ENCODE results near the gene BTNL3. TPM values are rescaled to one million over a fixed set of nuclear protein-coding genes. Genes with fewer than 3 reads are reported as not detected.

Gene BTNL3
- total RNA-seq, 4 donors from 2014 or later, result 0.17 TPM; not detected in 3

DNA sequence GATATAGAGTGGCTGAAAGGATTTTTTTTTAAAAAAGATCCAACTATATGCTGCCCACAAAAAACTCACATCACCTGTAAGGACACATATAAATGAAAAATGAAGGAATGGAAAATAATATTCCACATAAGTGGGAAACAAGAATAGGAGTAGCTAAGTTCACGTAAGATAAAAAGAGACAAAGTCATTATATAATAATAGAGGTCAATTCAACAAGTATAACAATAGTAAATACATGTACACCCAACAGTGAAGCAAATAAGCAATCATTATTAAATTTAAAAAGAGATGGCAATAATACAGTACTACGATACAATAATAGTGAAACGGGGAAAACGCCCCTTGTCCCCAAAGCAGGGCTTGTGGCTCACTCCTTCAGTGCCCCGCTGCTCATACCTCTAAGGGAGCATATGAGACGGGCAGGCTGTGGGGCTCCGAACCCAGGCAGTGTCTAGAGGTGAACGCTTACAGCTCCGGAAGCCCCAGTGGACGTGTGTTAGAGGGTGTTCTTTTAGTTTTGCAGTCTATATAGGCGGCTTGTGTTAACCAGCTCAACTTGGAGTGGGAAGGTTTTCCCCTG lies 38.9 kb downstream of the BTNL3 start:
- Histone ChIP-seq H3K27me3 (peaks cover 0 to 3% (median 0%) of the 10 kb centered on the region in 3 donors), H3K36me3 (no peaks in the 10 kb centered on the region), H3K4me1 (no peaks in the 10 kb centered on the region), H3K27ac (no peak overlapping the region), H3K4me3 (no peak overlapping the region), H3K9me3 (peaks cover 0 to 6% (median 0%) of the 10 kb centered on the region in 3 donors)
- no peak for DNase-seq
- TF ChIP-seq, protein P1, sequence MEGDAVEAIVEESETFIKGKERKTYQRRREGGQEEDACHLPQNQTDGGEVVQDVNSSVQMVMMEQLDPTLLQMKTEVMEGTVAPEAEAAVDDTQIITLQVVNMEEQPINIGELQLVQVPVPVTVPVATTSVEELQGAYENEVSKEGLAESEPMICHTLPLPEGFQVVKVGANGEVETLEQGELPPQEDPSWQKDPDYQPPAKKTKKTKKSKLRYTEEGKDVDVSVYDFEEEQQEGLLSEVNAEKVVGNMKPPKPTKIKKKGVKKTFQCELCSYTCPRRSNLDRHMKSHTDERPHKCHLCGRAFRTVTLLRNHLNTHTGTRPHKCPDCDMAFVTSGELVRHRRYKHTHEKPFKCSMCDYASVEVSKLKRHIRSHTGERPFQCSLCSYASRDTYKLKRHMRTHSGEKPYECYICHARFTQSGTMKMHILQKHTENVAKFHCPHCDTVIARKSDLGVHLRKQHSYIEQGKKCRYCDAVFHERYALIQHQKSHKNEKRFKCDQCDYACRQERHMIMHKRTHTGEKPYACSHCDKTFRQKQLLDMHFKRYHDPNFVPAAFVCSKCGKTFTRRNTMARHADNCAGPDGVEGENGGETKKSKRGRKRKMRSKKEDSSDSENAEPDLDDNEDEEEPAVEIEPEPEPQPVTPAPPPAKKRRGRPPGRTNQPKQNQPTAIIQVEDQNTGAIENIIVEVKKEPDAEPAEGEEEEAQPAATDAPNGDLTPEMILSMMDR (IDR thresholded peaks at IDR 0.05 in 4 of 5, conservative IDR thresholded peaks at IDR 0.05 in 1 of 5), result no peak
- TF ChIP-seq POLR2A (IDR thresholded peaks at IDR 0.05), result no peak
- ATAC-seq, result no peak
- in situ Hi-C loops (cut with MboI; ENCODE audit: low sequenced_read_pairs in 4 of 4) (no loop called here), intact Hi-C loops (cut with DNase I; ENCODE audit: low total_unique reads) (no loop called here)

DNA sequence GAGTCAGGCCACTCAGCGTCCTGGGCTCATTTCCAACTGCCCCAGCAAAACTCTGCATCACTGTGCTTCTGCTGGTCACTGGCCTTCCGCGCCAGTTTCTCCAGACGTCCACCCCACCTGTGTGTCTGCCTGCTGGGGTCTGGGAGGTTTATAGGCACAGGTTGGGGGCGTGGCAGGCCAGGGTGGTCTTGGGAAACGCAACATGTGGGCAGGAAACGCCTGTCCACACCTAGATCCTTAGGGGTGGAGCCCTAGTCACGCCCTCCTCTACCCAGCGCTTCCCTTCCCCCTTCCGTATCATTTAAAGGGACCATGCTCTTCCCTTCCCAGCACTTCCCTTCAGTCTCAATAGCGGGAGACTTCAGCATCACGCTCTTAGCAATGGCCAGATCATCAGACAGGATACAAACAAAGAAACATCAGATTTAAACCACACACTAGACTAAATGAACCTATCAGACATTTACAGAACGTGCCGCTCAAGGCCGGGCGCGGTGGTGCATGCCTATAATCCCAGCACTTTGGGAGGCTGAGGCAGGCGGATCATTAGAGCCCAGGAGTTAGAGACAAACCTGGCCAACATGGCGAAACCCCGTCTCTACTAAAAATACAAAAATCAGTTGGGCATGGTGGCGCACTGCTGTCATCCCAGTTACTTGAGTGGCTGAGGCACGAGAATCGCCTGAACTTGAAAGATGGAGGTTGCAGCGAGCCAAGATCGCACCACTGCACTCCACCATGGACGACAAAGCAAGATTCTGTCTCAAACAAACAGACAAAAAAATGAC lies 39.6 kb downstream of the BTNL3 start:
- peaks cover 0 to 3% (median 0%) of the 10 kb centered on the region in 3 donors for H3K27me3 ChIP-seq
- H3K4me1 ChIP-seq, result no peaks in the 10 kb centered on the region
- DNase-seq (no peak), ATAC-seq (no peak)
- no peak for TF ChIP-seq POLR2A (IDR thresholded peaks at IDR 0.05)
- TF ChIP-seq, protein P1 (IDR thresholded peaks at IDR 0.05 in 4 of 5, conservative IDR thresholded peaks at IDR 0.05 in 1 of 5), result no peak
- peaks cover 0 to 6% (median 0%) of the 10 kb centered on the region in 3 donors for H3K9me3 ChIP-seq
- intact Hi-C loops (cut with DNase I; ENCODE audit: low total_unique reads), result no loop called here
- H3K27ac ChIP-seq, result no peak overlapping the region
- in situ Hi-C loops (cut with MboI; ENCODE audit: low sequenced_read_pairs in 4 of 4), result no loop called here
- H3K36me3 ChIP-seq, result no peaks in the 10 kb centered on the region
- H3K4me3 ChIP-seq, result no peak overlapping the region

DNA sequence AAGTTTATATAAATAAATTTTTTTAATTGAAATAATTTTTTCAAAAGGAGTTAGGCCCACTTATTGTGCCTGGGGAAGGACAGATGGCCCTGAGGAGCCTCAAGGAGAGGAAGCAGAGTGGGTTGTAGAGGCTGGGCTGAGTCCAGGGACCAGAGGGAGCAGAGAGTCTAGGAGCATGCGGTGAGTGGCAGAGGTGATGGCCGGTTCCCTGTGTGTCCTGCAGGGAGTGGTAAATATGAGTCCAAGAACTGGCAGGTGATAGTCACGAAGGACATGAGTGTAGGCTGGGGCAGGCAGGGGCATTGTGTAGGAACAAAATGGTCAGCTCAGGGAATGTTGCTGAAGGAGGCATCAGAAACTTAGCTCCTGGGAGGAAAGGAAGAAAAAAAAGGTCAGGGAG lies 43.1 kb downstream of the BTNL3 start:
- Histone ChIP-seq H3K27me3 (no peaks in the 10 kb centered on the region), H3K4me1 (no peaks in the 10 kb centered on the region), H3K27ac (no peak overlapping the region), H3K4me3 (no peak overlapping the region), H3K9me3 (no peaks in the 10 kb centered on the region), H3K36me3 (no peaks in the 10 kb centered on the region)
- ATAC-seq (no peak), DNase-seq (no peak)
- intact Hi-C loops (cut with DNase I; ENCODE audit: low total_unique reads) (no loop called here), in situ Hi-C loops (cut with MboI; ENCODE audit: low sequenced_read_pairs in 4 of 4) (no loop called here)
- TF ChIP-seq, protein P1 (IDR thresholded peaks at IDR 0.05 in 4 of 5, conservative IDR thresholded peaks at IDR 0.05 in 1 of 5), result no peak
- no peak for TF ChIP-seq POLR2A (IDR thresholded peaks at IDR 0.05)

DNA sequence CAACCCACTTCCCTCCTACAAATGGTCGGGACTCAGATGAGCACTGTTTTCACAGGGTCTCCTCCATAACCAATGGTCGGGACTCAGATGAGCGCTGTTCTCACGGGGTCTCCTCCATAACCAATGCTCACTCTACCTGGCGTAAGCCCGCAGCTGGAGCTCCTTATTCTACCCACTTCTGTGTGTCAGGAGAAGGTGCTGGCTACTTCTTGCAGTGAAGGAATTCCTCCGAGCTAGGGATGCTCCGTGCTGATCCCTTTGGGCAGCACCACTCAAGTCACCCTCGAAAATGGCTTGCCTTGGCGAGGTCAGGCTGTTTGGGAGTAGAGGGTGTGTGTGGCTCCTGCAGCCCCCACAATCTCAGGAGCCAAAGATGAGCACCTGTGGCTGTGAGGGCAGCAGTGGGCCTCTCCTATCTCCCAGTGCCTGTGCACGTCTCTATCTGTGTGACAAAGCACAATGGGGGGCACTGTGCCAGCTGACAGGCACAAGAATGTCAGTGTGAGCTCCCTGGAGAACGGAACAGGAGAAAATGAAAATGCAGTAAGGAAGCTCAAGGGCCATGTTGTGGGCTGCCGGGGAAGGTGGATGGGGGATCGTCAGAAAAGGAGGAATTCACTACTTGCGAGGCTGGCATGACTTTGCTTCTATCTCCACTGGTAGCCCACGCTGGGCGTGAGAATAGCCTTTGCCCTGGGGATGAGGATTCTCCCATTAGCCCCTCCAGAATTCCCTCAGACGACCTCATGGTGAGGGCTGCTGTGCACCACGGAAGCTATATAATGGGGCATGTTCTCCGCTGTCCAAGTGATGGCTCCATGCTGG lies 47.6 kb downstream of the BTNL3 start:
- TF ChIP-seq, protein P1 (IDR thresholded peaks at IDR 0.05 in 4 of 5, conservative IDR thresholded peaks at IDR 0.05 in 1 of 5), result no peak
- TF ChIP-seq POLR2A (IDR thresholded peaks at IDR 0.05), result no peak
- H3K27ac ChIP-seq, result no peak overlapping the region
- H3K9me3 ChIP-seq, result no peaks in the 10 kb centered on the region
- H3K4me1 ChIP-seq, result no peaks in the 10 kb centered on the region
- no peaks in the 10 kb centered on the region for H3K36me3 ChIP-seq
- DNase-seq, result no peak
- intact Hi-C loops (cut with DNase I; ENCODE audit: low total_unique reads) (no loop called here), in situ Hi-C loops (cut with MboI; ENCODE audit: low sequenced_read_pairs in 4 of 4) (no loop called here)
- no peak for ATAC-seq
- H3K27me3 ChIP-seq, result no peaks in the 10 kb centered on the region
- H3K4me3 ChIP-seq, result no peak overlapping the region

Data from gastrocnemius medialis (tissue), 4 donors.